GM18505 (cell line): Measurements from ENCODE around the gene NDUFS2.
"Not testable (repeated sequence)": the region's sequence is repeated elsewhere in the genome, so short reads cannot be mapped to it uniquely, and the experiment has no call there.

ENCODE experiments used
- ATAC-seq: cut with Tn5 transposase; IDR thresholded peaks from one replicate; pipeline ENCODE4 v1.9.1; 2021; ENCODE audit not compliant: unreplicated experiment
- POLR2A ChIP-seq: IDR thresholded peaks from 4 replicates; pipeline ENCODE4 v1.6.1; 2011; ENCODE audit warnings: borderline replicate concordance; ENCODE audit not compliant: insufficient read depth, insufficient read length; ENCODE audit errors: extremely low read depth

The NDUFS2 gene

DNA sequence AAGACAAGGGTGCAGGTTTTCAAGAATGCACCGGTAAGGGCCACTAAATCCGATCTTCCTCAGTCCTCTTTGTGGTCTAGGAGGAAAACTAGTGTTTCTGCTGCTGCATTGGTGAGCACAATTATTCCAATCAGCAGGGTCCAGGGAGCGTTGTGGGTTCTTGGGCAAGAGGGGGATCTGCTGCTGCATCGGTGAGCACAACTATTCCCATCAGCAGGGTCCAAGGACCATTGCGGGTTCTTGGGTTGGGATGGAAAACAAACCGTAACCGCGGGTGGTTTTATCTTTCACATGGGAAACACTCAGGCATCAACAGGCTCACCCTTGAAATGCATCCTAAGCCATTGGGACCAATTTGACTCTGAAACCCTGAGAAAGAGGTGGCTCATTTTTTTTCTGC, 49.4 kb downstream of the NDUFS2 start:
- no peak for ATAC-seq
- no peak for TF ChIP-seq POLR2A

DNA sequence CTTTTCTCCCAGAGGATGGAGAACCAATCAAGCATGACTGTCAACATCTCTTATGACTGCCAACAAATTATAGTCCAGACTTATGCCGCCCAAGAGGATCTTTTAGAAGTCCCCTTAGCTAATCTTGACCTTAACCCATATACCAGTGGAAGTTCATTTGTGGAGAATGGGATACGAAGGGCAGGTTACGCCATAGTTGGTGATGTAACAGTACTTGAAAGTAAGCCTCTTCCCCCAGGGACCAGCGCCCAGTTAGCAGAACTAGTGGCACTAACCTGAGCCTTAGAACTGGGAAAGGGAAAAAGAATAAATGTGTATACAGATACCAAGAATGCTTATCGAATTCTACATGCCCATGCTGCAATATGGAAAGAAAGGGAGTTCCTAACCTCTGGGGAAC, 53.1 kb downstream of the NDUFS2 start:
- ATAC-seq = not testable (repeated sequence)

DNA sequence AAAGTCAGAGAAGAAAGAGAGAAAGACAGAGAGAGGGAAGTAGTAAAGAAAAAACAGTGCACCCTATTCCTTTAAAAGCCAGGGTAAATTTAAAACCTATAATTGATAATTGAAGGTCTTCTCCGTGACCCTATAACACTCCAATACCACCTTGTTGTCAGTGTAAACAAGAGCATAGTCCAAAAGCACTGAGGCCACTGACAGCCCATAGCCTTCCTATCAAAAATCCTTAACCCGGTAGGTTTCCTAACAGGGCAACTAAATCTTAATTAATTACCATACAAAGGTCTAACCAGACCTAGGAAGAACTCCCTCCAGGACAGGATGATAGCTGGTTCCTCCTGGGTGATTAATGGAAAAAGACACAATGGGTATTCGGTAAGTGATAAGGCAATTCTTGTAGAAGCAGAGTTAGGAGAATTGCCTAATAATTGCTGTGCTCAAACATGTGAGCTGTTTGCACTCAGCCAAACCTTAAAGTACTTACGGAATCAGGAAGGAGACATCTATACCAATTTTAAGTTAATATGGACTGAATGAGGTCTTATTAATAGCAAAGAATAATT, 53.9 kb downstream of the NDUFS2 start:
- ATAC-seq = not testable (repeated sequence)

DNA sequence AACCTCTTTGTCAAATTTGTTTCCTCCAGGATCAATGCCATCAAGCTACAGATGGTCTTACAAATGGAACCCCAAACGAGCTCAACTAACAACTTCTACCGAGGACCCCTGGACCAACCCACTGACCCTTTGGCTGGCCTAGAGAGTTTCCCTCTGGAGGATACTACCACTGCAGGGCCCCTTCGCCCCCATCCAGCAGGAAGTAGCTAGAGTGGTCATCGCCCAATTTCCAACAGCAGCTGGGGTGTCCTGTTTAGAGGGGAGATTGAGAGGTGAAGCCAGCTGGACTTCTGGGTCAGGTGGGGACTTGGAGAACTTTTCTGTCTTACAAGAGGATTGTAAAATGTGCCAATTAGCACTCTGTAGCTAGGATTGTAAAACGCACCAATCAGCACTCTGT, 54.9 kb downstream of the NDUFS2 start:
- ATAC-seq = not testable (repeated sequence)

DNA sequence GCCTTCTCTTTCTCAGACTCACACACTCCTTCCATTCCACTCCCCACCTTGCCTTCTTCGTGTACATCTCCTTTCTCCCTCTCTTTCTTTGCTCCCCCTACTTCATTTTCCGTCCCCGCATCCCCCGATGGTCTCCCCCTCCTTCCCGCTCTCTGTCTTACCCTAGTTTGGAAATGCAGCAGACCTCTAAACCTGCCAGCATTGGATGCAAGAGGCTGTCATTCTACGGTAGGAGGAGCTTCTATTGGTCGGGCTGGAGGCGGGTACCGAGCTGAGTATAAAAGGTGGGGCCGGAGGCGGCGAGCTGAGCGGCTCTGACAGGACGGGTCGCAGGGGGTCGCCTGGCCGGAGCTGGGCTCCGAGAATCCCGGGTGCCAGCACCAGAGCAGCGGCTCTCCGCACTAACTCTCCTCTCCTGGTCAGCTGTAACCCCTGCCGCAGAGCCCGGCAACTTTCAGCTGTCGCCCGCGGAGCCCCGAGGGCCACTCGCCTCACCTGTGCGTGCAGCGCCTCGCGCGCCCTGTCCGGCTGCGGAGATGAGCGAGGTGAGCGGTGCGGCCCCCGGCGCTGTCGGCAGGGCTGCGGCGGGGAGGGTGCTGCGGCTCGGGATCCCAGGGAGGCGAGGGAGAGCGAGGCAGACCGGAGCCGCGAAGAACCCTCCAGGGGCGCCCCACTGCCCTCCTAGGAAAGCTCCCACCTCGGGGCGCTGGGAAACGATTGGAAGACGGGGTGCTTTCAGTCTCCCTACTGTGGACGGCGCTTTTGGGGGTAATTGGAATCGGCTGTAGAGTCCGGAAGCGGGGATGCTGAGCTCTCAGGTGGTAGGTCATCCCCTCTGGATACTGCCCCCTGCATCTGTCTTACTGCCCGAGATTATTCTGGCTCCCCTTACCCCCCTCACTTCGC, 56.5 kb downstream of the NDUFS2 start, which contains the start of gene PCP4L1:
Gene PCP4L1, plus strand, starts transcription at position 307 of the 906 bp plus-strand sequence. Its CDS starts 230 bp downstream, at position 537.
- no peak for TF ChIP-seq POLR2A
- ATAC-seq = peak; percentile 54

DNA sequence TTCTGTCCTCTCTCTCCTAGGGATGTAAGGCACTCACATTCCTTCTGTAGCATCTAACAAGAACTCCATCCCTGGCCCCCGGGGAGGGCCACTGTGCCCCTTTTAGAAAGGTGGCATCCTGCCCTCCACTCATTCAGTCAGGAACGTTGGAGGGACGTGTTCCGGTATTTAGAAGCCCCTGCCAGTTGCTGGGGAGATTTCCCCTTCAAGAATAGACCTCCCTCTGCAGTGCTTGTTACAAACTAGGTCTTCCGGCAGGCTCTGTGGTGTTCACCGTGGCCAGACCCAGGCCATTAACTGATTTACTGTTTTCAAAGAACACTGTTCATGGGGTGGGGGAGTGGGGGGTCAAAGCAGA, 57.2 kb downstream of the NDUFS2 start:
- no peak for TF ChIP-seq POLR2A

DNA sequence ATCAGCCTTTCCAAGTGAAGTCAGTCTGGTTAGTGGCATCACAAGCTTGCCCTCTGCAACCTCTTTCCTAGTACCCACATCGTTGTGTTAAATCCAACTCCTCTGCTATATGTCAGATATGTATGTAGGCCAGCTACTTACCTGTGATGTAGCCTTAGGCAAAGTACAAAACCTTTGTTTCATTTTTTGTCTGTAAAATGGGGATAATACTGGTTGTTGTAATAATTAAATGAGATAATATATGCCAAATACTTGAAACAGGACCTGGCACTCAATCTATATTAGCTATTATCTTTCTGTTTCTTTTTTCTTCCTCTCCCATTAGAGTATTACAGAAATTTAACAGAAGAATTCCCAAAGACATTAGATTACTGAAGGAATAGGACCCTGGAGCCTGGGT, 57.6 kb downstream of the NDUFS2 start:
- no peak for ATAC-seq
- TF ChIP-seq POLR2A = no peak

More for the DNA sequence above, 57.2 kb downstream of the NDUFS2 start:
- no peak for ATAC-seq

DNA sequence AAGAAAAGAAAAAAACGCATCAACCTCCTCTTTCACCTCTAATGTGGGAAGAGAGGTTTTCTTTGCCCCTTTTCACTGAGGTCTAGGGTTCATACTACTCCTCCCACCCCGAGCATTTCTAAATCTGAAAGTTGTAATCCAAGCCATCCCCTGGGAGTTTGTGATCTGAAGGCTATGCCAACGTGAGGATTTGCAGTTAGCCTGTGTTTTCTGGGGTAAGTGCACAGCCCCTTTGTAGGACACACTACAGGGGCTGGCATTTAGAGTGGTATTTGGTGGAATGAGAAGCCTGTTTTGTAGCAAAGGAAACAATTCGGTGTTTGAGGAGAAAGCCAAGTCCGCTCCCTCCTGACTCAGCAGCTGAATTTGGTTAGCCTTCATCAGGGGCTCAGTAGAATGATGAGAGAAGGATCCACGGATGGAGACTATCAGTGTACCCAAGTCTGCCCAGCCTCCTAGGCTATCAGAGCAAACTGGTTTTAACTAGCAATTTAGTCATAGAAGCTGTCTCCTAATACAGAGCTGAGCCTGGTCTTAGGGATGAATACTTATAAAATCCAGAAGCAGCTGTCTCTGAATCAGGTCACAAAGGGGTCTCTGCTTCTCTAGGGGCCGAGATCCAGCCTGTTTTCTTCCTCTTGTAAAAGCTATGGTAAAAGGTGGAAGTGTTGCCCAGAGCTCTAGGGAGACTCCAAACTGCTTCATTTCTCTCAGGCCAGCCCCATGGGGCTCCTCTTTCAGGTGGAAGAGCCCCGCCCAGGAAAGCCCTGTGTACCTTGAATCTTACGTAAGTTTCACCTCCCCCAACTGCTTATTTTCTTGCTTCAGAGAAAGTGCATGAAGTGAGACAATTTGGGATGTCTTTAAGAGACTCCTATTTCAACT, 58.5 kb downstream of the NDUFS2 start:
- ATAC-seq = peak; percentile 41
- no peak for TF ChIP-seq POLR2A

DNA sequence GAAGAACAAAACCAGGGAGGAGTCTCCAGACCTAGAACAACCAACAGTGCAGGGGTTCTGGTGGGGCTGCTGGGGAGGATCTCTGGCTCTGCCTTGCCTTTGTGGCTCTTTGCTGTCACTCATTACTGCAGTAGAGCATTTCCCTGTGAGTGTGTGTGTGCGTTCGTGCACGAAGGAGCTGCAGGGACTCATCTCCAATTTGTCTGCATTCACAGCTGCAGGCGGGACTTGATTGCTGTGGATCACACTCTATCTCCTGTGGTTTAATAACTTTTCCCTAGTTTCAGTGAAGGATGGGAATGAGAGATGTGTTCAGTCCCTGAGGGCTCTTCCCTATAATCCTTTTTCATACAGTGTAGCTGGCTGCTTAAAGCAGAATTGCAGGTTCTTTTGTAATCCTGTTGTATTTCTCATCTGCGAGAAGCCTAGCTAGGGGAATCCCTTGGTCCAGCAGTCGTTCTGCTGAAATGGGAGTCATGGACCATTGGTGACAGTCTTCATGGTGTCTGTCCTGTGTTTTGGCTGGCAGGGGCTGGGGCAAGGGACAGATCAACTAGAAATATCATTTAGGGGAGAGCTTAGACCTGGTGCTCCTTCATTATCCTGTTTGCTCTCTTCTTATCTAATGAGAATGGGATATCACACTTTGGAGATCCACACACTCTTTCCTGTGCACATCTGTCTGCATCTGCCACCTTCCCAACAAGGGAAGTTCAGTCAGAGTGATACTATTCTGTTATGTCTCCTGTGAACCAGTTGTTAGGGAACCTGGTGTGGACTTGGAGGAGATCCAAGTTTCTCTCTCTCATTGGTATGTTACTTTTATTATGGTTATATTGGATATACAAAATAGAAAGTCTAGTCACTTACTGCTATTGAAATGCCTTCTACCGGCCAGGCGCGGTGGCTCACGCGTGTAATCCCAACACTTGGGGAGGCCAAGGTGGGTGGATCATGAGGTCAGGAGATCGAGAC, 59.4 kb downstream of the NDUFS2 start:
- no peak for TF ChIP-seq POLR2A
- ATAC-seq = peak; percentile 54
